Neural progenitor cell (in vitro differentiated cells): ENCODE measurements around the gene DHRS13.

ENCODE experiments used
- EZH2 ChIP-seq: fragments of 200-600 bp; sonication (generic); IDR thresholded peaks from 2 replicates; pipeline ENCODE4 v1.6.1; 2017; ENCODE audit warnings: antibody characterized with exemption, mild to moderate bottlenecking, moderate library complexity
- TF ChIP-seq, protein P1 (sequence below): fragments of 200-600 bp; sonication (generic); IDR thresholded peaks from 2 replicates; pipeline ENCODE4 v1.5.1; 2017; ENCODE audit warnings: antibody characterized with exemption, mild to moderate bottlenecking

DNA sequence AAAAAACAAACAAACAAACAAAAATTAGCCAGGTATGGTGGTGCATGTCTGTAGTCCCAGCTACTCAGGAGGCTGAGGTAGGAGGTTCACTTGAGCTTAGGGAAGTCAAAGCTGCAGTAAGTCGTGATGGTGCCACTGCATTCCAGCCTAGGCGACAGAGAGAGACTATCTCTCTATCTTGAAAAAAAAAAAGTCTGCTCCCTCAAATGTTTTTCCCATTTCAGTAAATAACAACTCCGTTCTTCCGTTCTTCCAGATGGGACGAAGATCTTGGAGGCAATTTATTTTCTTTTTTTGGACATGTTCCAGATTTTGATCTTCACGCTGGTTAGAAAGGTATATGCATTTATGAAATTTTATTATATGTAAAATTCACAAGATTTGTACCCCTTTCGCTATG lies 29.0 kb downstream of the DHRS13 start:
- TF ChIP-seq, protein P1, sequence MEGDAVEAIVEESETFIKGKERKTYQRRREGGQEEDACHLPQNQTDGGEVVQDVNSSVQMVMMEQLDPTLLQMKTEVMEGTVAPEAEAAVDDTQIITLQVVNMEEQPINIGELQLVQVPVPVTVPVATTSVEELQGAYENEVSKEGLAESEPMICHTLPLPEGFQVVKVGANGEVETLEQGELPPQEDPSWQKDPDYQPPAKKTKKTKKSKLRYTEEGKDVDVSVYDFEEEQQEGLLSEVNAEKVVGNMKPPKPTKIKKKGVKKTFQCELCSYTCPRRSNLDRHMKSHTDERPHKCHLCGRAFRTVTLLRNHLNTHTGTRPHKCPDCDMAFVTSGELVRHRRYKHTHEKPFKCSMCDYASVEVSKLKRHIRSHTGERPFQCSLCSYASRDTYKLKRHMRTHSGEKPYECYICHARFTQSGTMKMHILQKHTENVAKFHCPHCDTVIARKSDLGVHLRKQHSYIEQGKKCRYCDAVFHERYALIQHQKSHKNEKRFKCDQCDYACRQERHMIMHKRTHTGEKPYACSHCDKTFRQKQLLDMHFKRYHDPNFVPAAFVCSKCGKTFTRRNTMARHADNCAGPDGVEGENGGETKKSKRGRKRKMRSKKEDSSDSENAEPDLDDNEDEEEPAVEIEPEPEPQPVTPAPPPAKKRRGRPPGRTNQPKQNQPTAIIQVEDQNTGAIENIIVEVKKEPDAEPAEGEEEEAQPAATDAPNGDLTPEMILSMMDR = no peak
- no peak for TF ChIP-seq EZH2
